Endothelial cell of umbilical vein (primary cell): ENCODE measurements around the gene CMIP. TPM values are rescaled to one million over a fixed set of nuclear protein-coding genes. Genes with fewer than 3 reads are reported as not detected.

Experiments
- BruUV-seq: library from RNA; stranded (reverse); fragments of 400-500 nt; replicated peaks from 2 replicates; lab custom pipeline; 2021; lab: Mats Ljungman, UMichigan
- CTCF ChIA-PET: fragments of 300-600, 350-600 bp; sonication (Branson Sonifier 250); formaldehyde crosslinking; loops from one replicate; lab custom pipeline; 2021; ENCODE audit warnings: antibody characterized with exemption, inconsistent platforms; lab: Charles Lee
- POLR2A ChIA-PET: fragments of 300-600, 350-600 bp; sonication (Branson Sonifier 250); formaldehyde crosslinking; loops from one replicate; lab custom pipeline; 2021; ENCODE audit warnings: antibody characterized with exemption, inconsistent platforms; lab: Charles Lee
- DNase-seq: peaks from one replicate; pipeline ENCODE4 v3.0.0-alpha.2; 2011; ENCODE audit warnings: low read depth, low spot score
- FAIRE-seq: peaks from 2 replicates; lab custom pipeline; 2011; peaks lifted over from hg19 to GRCh38; lab: Jason Lieb, UNC
- H2AFZ ChIP-seq: 2 replicates; pipeline ENCODE4 v1.6.0; 2012; ENCODE audit warnings: low read depth, low read length, control low read depth, inconsistent platforms
- H3K27ac ChIP-seq: 2 replicates; pipeline ENCODE4 v1.5.1; 2011; ENCODE audit warnings: low read depth, mild to moderate bottlenecking, control low read depth, low read length, moderate library complexity; ENCODE audit not compliant: insufficient read depth
- H3K27me3 ChIP-seq, 2 experiments: 2 replicates each; pipeline versions ENCODE4 v1.6.0 to v1.6.1; 2011; ENCODE audit warnings: low read length in 2 of 2, mixed read lengths in 1 of 2; ENCODE audit not compliant: control insufficient read depth in 2 of 2, insufficient read depth in 2 of 2
- H3K36me3 ChIP-seq, 2 experiments: 2 replicates in 1 of 2; 3 replicates in 1 of 2; pipeline ENCODE4 v1.5.1; 2011; ENCODE audit warnings: low read length in 2 of 2, mild to moderate bottlenecking in 1 of 2, moderate library complexity in 1 of 2; ENCODE audit not compliant: control insufficient read depth in 2 of 2, insufficient read depth in 2 of 2; ENCODE audit errors: extremely low read depth in 1 of 2
- H3K4me1 ChIP-seq: 3 replicates; pipeline ENCODE4 v1.5.1; 2011; ENCODE audit warnings: mild to moderate bottlenecking, low read length; ENCODE audit not compliant: control insufficient read depth, insufficient read depth; ENCODE audit errors: extremely low read depth
- H3K4me2 ChIP-seq: 2 replicates; pipeline ENCODE4 v1.6.1; 2011; ENCODE audit warnings: low read length, control low read depth, mixed read lengths; ENCODE audit not compliant: insufficient read depth
- H3K4me3 ChIP-seq, 3 experiments: fragments of 200-600 bp in 1 of 3; sonication (generic), shearing (Covaris generic) in 1 of 3; replicated peaks in 1 of 3; 2 replicates each; pipeline ENCODE4 v1.5.1; 2011 to 2016; ENCODE audit warnings: control low read depth in 3 of 3, low read length in 3 of 3, mild to moderate bottlenecking in 2 of 3, inconsistent platforms in 1 of 3, low read depth in 1 of 3, moderate library complexity in 1 of 3; ENCODE audit not compliant: insufficient read depth in 1 of 3
- H3K79me2 ChIP-seq: 2 replicates; pipeline ENCODE4 v1.6.0; 2012; ENCODE audit warnings: low read length, inconsistent platforms; ENCODE audit not compliant: control insufficient read depth, insufficient read depth
- H3K9ac ChIP-seq: replicated peaks from 2 replicates; pipeline ENCODE3; 2011; ENCODE audit warnings: low read length, control low read depth; ENCODE audit not compliant: insufficient read depth; ENCODE audit errors: extremely low read depth
- H3K9me1 ChIP-seq: replicated peaks from 3 replicates; pipeline ENCODE4 v1.6.0; 2011; ENCODE audit warnings: mild to moderate bottlenecking, low read length; ENCODE audit not compliant: control insufficient read depth, insufficient read depth; ENCODE audit errors: extremely low read depth
- H3K9me3 ChIP-seq: replicated peaks from 2 replicates; pipeline ENCODE4 v1.5.1; 2012; ENCODE audit warnings: low read length, inconsistent platforms; ENCODE audit not compliant: control insufficient read depth, insufficient read depth
- H4K20me1 ChIP-seq: replicated peaks from 2 replicates; pipeline ENCODE3; 2011; ENCODE audit warnings: mild to moderate bottlenecking, low read length; ENCODE audit not compliant: control insufficient read depth, insufficient read depth; ENCODE audit errors: extremely low read depth
- EZH2 ChIP-seq: IDR thresholded peaks from 2 replicates; pipeline ENCODE4 v1.6.1; 2012; ENCODE audit warnings: borderline replicate concordance, low read depth, mild to moderate bottlenecking, moderate library complexity, low read length, inconsistent platforms; ENCODE audit not compliant: severe bottlenecking
- FOS ChIP-seq: IDR thresholded peaks from 2 replicates; pipeline ENCODE4 v1.6.1; 2011; ENCODE audit warnings: mild to moderate bottlenecking, low read length, moderate library complexity, borderline replicate concordance; ENCODE audit not compliant: insufficient read depth
- GATA2 ChIP-seq: IDR thresholded peaks from 2 replicates; pipeline ENCODE4 v1.7.0; 2011; ENCODE audit warnings: low read depth, mild to moderate bottlenecking, moderate library complexity, mixed read lengths, low read length; ENCODE audit not compliant: insufficient read length, insufficient read depth
- JUN ChIP-seq: IDR thresholded peaks from 2 replicates; pipeline ENCODE4 v1.6.1; 2011; ENCODE audit warnings: borderline replicate concordance, low read depth; ENCODE audit not compliant: insufficient read length, insufficient read depth
- MYC ChIP-seq: IDR thresholded peaks from one replicate; pipeline ENCODE4 v1.6.1; 2011; ENCODE audit warnings: mild to moderate bottlenecking, low read depth, low read length
- POLR2A ChIP-seq: IDR thresholded peaks from 2 replicates; pipeline ENCODE4 v1.6.1; 2012; ENCODE audit warnings: low read depth, mild to moderate bottlenecking, control low read depth, low read length
- POLR2AphosphoS5 ChIP-seq: IDR thresholded peaks from 2 replicates; pipeline ENCODE4 v1.6.1; 2012; ENCODE audit warnings: low read depth, mild to moderate bottlenecking, control low read depth, low read length, moderate library complexity; ENCODE audit not compliant: insufficient read depth
- dilution Hi-C: fragments of 300-500 bp; cut with MboI; formaldehyde crosslinking; loops from one replicate; pipeline ENCODE4 v1.15.0; 2019; ENCODE audit warnings: low sequenced_read_pairs; ENCODE audit not compliant: extremely low pct_ligation_motif_present
- intact Hi-C: fragments of 100-400 bp; cut with micrococcal nuclease; formaldehyde crosslinking; loops from one replicate; pipeline ENCODE4 v1.10.0; 2022
- polyA plus RNA-seq, 4 experiments: library from polyadenylated mRNA; depleted of rRNA in 3 of 4; stranded (reverse) in 3 of 4; unstranded in 1 of 4; fragments of >200 nt; gene quantifications; 2 replicates each; pipeline versions ENCODE4 v1.2.1 to v1.2.3, GENCODE V29; 2011 to 2012; ENCODE audit warnings: missing spikeins in 1 of 4
- total RNA-seq: library from RNA; stranded (reverse); gene quantifications from 2 replicates; pipeline ENCODE4 v1.2.3, GENCODE V29; 2021
- TF ChIP-seq, protein P1 (sequence below): IDR thresholded peaks from 2 replicates; pipeline ENCODE4 v1.6.1; 2011; ENCODE audit not compliant: insufficient read depth, insufficient read length
- TF ChIP-seq, protein P2 (sequence below), 2 donors: IDR thresholded peaks; 1 replicate in 1 of 2; 2 replicates in 1 of 2; pipeline ENCODE4 v1.5.1; 2011; ENCODE audit warnings: low read length in 2 of 2, mild to moderate bottlenecking in 2 of 2, moderate library complexity in 2 of 2, control low read depth in 1 of 2, inconsistent platforms in 1 of 2, low read depth in 1 of 2; ENCODE audit not compliant: insufficient read depth in 1 of 2; ENCODE audit errors: extremely low read depth in 1 of 2

Gene CMIP
- total and polyA plus RNA-seq, 2 donors (not counting 3 experiments of a cell fraction or from before 2014, with no cell fraction given) = 29.0 to 101 TPM

DNA sequence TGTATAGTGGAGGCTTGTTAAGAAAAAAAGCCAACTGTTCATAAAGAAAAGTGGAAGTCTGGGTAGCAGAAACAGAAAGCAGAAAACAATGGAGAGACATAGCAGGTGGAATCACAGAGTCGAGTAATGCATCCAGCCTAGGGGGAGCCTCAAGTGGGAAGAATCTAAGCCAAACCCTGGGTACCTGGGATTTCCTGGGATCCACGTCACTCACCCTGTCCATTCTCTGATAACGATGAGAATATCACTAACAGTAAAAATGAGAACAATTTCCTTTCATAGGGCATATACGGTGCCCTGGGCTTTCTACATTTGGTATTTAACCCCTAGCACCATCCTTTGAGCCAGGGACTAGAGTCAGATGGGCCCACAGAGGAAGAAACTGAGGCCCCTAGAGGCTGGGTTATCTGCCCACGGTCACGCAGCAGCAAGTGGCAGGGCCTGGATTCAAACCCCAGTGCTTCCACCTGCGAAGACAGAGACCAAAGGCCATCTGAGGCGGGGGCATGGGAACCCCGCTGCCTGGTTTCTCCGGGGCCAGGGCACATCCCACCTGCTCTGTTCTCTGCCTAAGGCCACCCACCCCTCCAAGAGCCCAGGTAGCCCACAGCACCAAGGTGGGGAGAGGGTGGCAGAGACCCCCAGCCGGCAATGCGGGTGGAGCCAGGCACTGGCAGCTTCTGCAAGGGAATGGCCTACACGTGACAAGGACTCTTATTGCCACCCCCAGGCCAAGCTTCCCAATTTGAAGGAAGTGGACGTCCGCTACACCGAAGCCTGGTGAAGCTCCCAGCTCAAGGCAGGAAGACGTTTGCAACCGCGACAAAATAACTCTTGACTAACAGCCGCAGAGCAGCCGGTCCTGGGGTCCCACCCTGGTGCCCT lies 264.6 kb downstream of the CMIP start:
- H3K4me1 ChIP-seq = peaks cover 25% of the 10 kb centered on the region
- DNase-seq (no peak), FAIRE-seq (no peak)
- H3K9me1 ChIP-seq = no peaks in the 10 kb centered on the region
- H3K79me2 ChIP-seq = no peaks in the 10 kb centered on the region
- no peak overlapping the region for H3K4me2 ChIP-seq
- CTCF ChIA-PET = interaction anchor here (1.1 to 1.4 kb wide), 2 partner anchors 12 to 305 kb away, joined by 3 to 5 read pairs; no protein-coding TSS in a partner anchor
- H3K9ac ChIP-seq = no peak overlapping the region
- TF ChIP-seq MYC = no peak
- no peak for TF ChIP-seq GATA2
- TF ChIP-seq, protein P1, sequence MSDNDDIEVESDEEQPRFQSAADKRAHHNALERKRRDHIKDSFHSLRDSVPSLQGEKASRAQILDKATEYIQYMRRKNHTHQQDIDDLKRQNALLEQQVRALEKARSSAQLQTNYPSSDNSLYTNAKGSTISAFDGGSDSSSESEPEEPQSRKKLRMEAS = no peak
- no peak for TF ChIP-seq FOS
- no peak for TF ChIP-seq EZH2
- no peak for TF ChIP-seq JUN
- TF ChIP-seq POLR2A = no peak
- TF ChIP-seq POLR2AphosphoS5 = no peak
- TF ChIP-seq, protein P2, sequence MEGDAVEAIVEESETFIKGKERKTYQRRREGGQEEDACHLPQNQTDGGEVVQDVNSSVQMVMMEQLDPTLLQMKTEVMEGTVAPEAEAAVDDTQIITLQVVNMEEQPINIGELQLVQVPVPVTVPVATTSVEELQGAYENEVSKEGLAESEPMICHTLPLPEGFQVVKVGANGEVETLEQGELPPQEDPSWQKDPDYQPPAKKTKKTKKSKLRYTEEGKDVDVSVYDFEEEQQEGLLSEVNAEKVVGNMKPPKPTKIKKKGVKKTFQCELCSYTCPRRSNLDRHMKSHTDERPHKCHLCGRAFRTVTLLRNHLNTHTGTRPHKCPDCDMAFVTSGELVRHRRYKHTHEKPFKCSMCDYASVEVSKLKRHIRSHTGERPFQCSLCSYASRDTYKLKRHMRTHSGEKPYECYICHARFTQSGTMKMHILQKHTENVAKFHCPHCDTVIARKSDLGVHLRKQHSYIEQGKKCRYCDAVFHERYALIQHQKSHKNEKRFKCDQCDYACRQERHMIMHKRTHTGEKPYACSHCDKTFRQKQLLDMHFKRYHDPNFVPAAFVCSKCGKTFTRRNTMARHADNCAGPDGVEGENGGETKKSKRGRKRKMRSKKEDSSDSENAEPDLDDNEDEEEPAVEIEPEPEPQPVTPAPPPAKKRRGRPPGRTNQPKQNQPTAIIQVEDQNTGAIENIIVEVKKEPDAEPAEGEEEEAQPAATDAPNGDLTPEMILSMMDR (IDR thresholded peaks at IDR 0.05; ENCODE audit: extremely low read depth in 1 of 2, insufficient read depth in 1 of 2, low read depth in 1 of 2, low read length in 2 of 2) = no peak
- dilution Hi-C loops (no loop called here), intact Hi-C loops (no loop called here)
- no TSS peak for BruUV-seq
- POLR2A ChIA-PET = no interaction called here
- no peak overlapping the region for H3K4me3 ChIP-seq
- peaks cover 7 to 41% of the 10 kb centered on the region in 2 experiments for H3K36me3 ChIP-seq
- H3K27ac ChIP-seq = no peak overlapping the region
- no peak overlapping the region for H2AFZ ChIP-seq
- no peaks in the 10 kb centered on the region for H4K20me1 ChIP-seq
- no peaks in the 10 kb centered on the region for H3K27me3 ChIP-seq
- no peaks in the 10 kb centered on the region for H3K9me3 ChIP-seq
